ENCODE data around the gene UBE3D. TPM values are rescaled to one million over a fixed set of nuclear protein-coding genes. Genes with fewer than 3 reads are reported as not detected.

The UBE3D gene
- total and polyA plus RNA-seq, 2 experiments from 2014 or later, result 7.3 to 11.4 TPM

GRCh38 chr6:83083476-83083875 is 17.8 kb upstream of the UBE3D start:
- Histone ChIP-seq H3K9me2 (replicated peaks; ENCODE audit: insufficient read depth) (no peaks in the 10 kb centered on the region), H2AFZ (no peak overlapping the region), H3K4me2 (no peak overlapping the region), H3K4me3 (no peak overlapping the region), H3K9me3 (ENCODE audit: low read depth) (no peaks in the 10 kb centered on the region), H3K79me2 (peaks cover 58% of the 10 kb centered on the region), H4K20me1 (ENCODE audit: insufficient read depth, poor library complexity, severe bottlenecking) (no peaks in the 10 kb centered on the region), H3K36me3 (replicated peaks; ENCODE audit: insufficient read depth, low read depth) (no peaks in the 10 kb centered on the region), H3K27ac (no peak overlapping the region), H3K4me1 (ENCODE audit: insufficient read depth) (no peaks in the 10 kb centered on the region), H3K27me3 (no peaks in the 10 kb centered on the region)
- TF ChIP-seq CTCF (IDR thresholded peaks at IDR 0.05; ENCODE audit: poor library complexity) (no peak), EZH2 (IDR thresholded peaks at IDR 0.05; ENCODE audit: borderline replicate concordance) (no peak), EZH2phosphoT487 (IDR thresholded peaks at IDR 0.05; ENCODE audit: low read depth, severe bottlenecking, unreplicated experiment) (no peak)
- DNase-seq (ENCODE audit: low spot score), result no peak
- WGBS (ENCODE audit: low lambda C conversion rate, missing lambda C conversion rate), result 68% methylated on average over 1 of the region's 1 CpG

GRCh38 chr6:83073615-83074014 is 8.0 kb upstream of the UBE3D start:
- no peaks in the 10 kb centered on the region for H4K20me1 ChIP-seq (ENCODE audit: insufficient read depth, poor library complexity, severe bottlenecking)
- H3K4me2 ChIP-seq, result no peak overlapping the region
- no peaks in the 10 kb centered on the region for H3K9me3 ChIP-seq (ENCODE audit: low read depth)
- no peak overlapping the region for H2AFZ ChIP-seq
- 100% methylated on average over 1 of the region's 1 CpG for WGBS (ENCODE audit: low lambda C conversion rate, missing lambda C conversion rate)
- no peaks in the 10 kb centered on the region for H3K9me2 ChIP-seq (replicated peaks; ENCODE audit: insufficient read depth)
- peaks cover 97% of the 10 kb centered on the region for H3K79me2 ChIP-seq
- no peak overlapping the region for H3K27ac ChIP-seq
- H3K4me3 ChIP-seq, result no peak overlapping the region
- no peak for TF ChIP-seq EZH2phosphoT487 (IDR thresholded peaks at IDR 0.05; ENCODE audit: low read depth, severe bottlenecking, unreplicated experiment)
- TF ChIP-seq EZH2 (IDR thresholded peaks at IDR 0.05; ENCODE audit: borderline replicate concordance), result no peak
- TF ChIP-seq CTCF (IDR thresholded peaks at IDR 0.05; ENCODE audit: poor library complexity), result no peak
- DNase-seq (ENCODE audit: low spot score), result no peak
- H3K36me3 ChIP-seq (replicated peaks; ENCODE audit: insufficient read depth, low read depth), result no peaks in the 10 kb centered on the region
- peaks cover 9% of the 10 kb centered on the region for H3K4me1 ChIP-seq (ENCODE audit: insufficient read depth)
- H3K27me3 ChIP-seq, result no peaks in the 10 kb centered on the region

GRCh38 chr6:83072726-83073125 is 7.1 kb upstream of the UBE3D start:
- Histone ChIP-seq H3K9me2 (replicated peaks; ENCODE audit: insufficient read depth) (no peaks in the 10 kb centered on the region), H3K4me2 (no peak overlapping the region), H4K20me1 (ENCODE audit: insufficient read depth, poor library complexity, severe bottlenecking) (no peaks in the 10 kb centered on the region), H3K27ac (no peak overlapping the region), H3K36me3 (replicated peaks; ENCODE audit: insufficient read depth, low read depth) (no peaks in the 10 kb centered on the region), H3K4me3 (no peak overlapping the region), H3K4me1 (ENCODE audit: insufficient read depth) (peaks cover 9% of the 10 kb centered on the region), H2AFZ (no peak overlapping the region), H3K27me3 (no peaks in the 10 kb centered on the region), H3K9me3 (ENCODE audit: low read depth) (no peaks in the 10 kb centered on the region), H3K79me2 (peaks cover 93% of the 10 kb centered on the region)
- 96% methylated on average over 2 of the region's 2 CpGs for whole genome bisulfite sequencing (ENCODE audit: low lambda C conversion rate, missing lambda C conversion rate)
- TF ChIP-seq EZH2phosphoT487 (IDR thresholded peaks at IDR 0.05; ENCODE audit: low read depth, severe bottlenecking, unreplicated experiment), result no peak
- TF ChIP-seq EZH2 (IDR thresholded peaks at IDR 0.05; ENCODE audit: borderline replicate concordance), result no peak
- no peak for TF ChIP-seq CTCF (IDR thresholded peaks at IDR 0.05; ENCODE audit: poor library complexity)
- no peak for DNase-seq (ENCODE audit: low spot score)

- Histone ChIP-seq H3K27ac (no peak overlapping the region), H3K4me2 (no peak overlapping the region), H3K4me1 (ENCODE audit: insufficient read depth) (peaks cover 9% of the 10 kb centered on the region), H3K4me3 (no peak overlapping the region), H2AFZ (no peak overlapping the region), H3K79me2 (peaks cover 83% of the 10 kb centered on the region), H3K36me3 (replicated peaks; ENCODE audit: insufficient read depth, low read depth) (no peaks in the 10 kb centered on the region), H3K9me3 (ENCODE audit: low read depth) (no peaks in the 10 kb centered on the region), H3K27me3 (no peaks in the 10 kb centered on the region), H4K20me1 (ENCODE audit: insufficient read depth, poor library complexity, severe bottlenecking) (no peaks in the 10 kb centered on the region), H3K9me2 (replicated peaks; ENCODE audit: insufficient read depth) (no peaks in the 10 kb centered on the region)
- TF ChIP-seq CTCF (IDR thresholded peaks at IDR 0.05; ENCODE audit: poor library complexity) (no peak), EZH2 (IDR thresholded peaks at IDR 0.05; ENCODE audit: borderline replicate concordance) (no peak), EZH2phosphoT487 (IDR thresholded peaks at IDR 0.05; ENCODE audit: low read depth, severe bottlenecking, unreplicated experiment) (no peak)
- no peak for DNase-seq (ENCODE audit: low spot score)
- 89% methylated on average over 1 of the region's 1 CpG for WGBS (ENCODE audit: low lambda C conversion rate, missing lambda C conversion rate)
These were observed 6.1 kb upstream of the UBE3D start for GRCh38 chr6:83071707-83072106.
